ENCODE data around the gene TTC21A.

GRCh38 chr3:39099738-39100499, 7.6 kb upstream of the TTC21A start:
- no peak for TF ChIP-seq CTCF (IDR thresholded peaks at IDR 0.05)
- TF ChIP-seq POLR2A (IDR thresholded peaks at IDR 0.05) = no peak
